Pancreas (tissue), 10 donors: ENCODE data around the gene PRDM11. TPM values are rescaled to one million over a fixed set of nuclear protein-coding genes. Genes with fewer than 3 reads are reported as not detected.

Experiments
- ATAC-seq, 4 donors: fragments of 200-7000 bp; cut with Tn5 transposase; one replicate each; pipeline versions ENCODE4 v1.8.0 to v1.9.1; 2020; ENCODE audit warnings: mild to moderate bottlenecking in 4 of 4, moderate library complexity in 4 of 4
- DNase-seq, 6 donors: peaks; one replicate each; pipeline ENCODE4 v3.0.0-alpha.2; 2020
- FAIRE-seq: peaks from 2 replicates; lab custom pipeline; 2012; peaks lifted over from hg19 to GRCh38; lab: Jason Lieb, UNC
- H3K27ac ChIP-seq, 4 donors: fragments of 200-600 bp; sonication (generic); 1 replicate in 3 of 4; 2 replicates in 1 of 4; pipeline versions ENCODE4 v1.5.0 to v1.8.0; 2020
- H3K27me3 ChIP-seq, 4 donors: fragments of 200-600 bp; one replicate each; pipeline ENCODE4 v1.8.0; 2021
- H3K36me3 ChIP-seq, 3 donors: fragments of 200-600 bp; sonication (generic) in 1 of 3; one replicate each; pipeline versions ENCODE4 v1.5.0 to v1.8.0; 2020 to 2021
- H3K4me1 ChIP-seq, 3 donors: fragments of 200-600 bp; one replicate each; pipeline ENCODE4 v1.8.0; 2021
- H3K4me3 ChIP-seq, 4 donors: fragments of 200-600 bp; sonication (generic) in 2 of 4; one replicate each; pipeline versions ENCODE4 v1.5.0 to v1.8.0; 2020 to 2021
- H3K9me3 ChIP-seq, 4 donors: fragments of 200-600 bp; one replicate each; pipeline ENCODE4 v1.8.0; 2021
- CTCF ChIP-seq, 4 donors: fragments of 200-600 bp; sonication (generic) in 3 of 4; IDR thresholded peaks; one replicate each; pipeline versions ENCODE4 v1.5.0 to v1.8.0; 2021; ENCODE audit warnings: antibody characterized with exemption in 4 of 4
- WGBS, 2 donors: extraction: QIAGEN DNeasy Blood & Tissue Kit; methylation state at CpG; one replicate each; pipeline ENCODE4 v1.1.7; 2013; 5-methylcytosine and 5-hydroxymethylcytosine counted together
- intact Hi-C, 3 donors: fragments of 100-400 bp; cut with DNase I; formaldehyde crosslinking; loops; one replicate each; pipeline versions ENCODE4 v1.11.1 to v1.14.2; 2022
- polyA plus RNA-seq, 2 donors: library from polyadenylated mRNA; stranded (reverse); fragments of 200-250 nt; gene quantifications; one replicate each; pipeline ENCODE4 v1.2.3, GENCODE V29; 2013
- total RNA-seq, 6 donors: library from RNA; stranded (reverse); fragmentation: NEBNext Ultra II Directional in 4 of 6; extraction: Animal tissue kit (Norgen Biotek cat#: 25700) in 4 of 6; gene quantifications; one replicate each; pipeline versions ENCODE4 v1.2.1 to v1.2.4, GENCODE V29; 2021 to 2023
- donor health status: healthy with polysubstance abuse.
- donor health status: DM: no; HTN: no; CAD: no; lungs with moderate emphysema.
- donor health status: DM: no; HTN: no; CAD: no.
- donor health status: control.
- donor health status: control.
- donor health status: Bipolar disorder and iron deficiency.
- donor health status: DM: yes; HTN: yes; CAD: no.
- donor health status: DM: no; HTN: no; CAD: no.
- donor health status: DM: no; HTN: no; CAD: no.
- donor health status: DM: yes; HTN: yes; CAD: no.

Gene PRDM11
- total and polyA plus RNA-seq, 8 donors = 3.0 to 8.5 (median 6.4) TPM

- no peak overlapping the region for H3K27ac ChIP-seq
- FAIRE-seq (no peak), ATAC-seq (no peak), DNase-seq (no peak)
- no peaks in the 10 kb centered on the region for H3K9me3 ChIP-seq
- no peak overlapping the region for H3K4me3 ChIP-seq
- WGBS, 2 donors = 74 to 83% methylated on average over 6 of the region's 6 CpGs
- H3K4me1 ChIP-seq = no peaks in the 10 kb centered on the region
- H3K36me3 ChIP-seq = no peaks in the 10 kb centered on the region
- intact Hi-C loops = loop anchor here in 1 of 3 donors (10.0 kb wide), 1 partner anchor 177 kb away; no protein-coding TSS in a partner anchor
- TF ChIP-seq CTCF (IDR thresholded peaks at IDR 0.05) = no peak
- H3K27me3 ChIP-seq = no peaks in the 10 kb centered on the region
These were observed 135.6 kb downstream of the PRDM11 start for GRCh38 chr11:45282081-45282480.

Other genes starting within 250 kb of the PRDM11 start
- gene TP53I11, start 195.8 kb upstream of the PRDM11 start, total RNA-seq = 10 to 100 TPM; 22.3 to 40.2 (median 30.5) TPM
- gene TP53I11, start 195.8 kb upstream of the PRDM11 start, polyA plus RNA-seq = 10 to 100 TPM; 18.8 to 29.2 TPM
- 10 to 100 TPM in 2 of 6 donors, 1 to 10 TPM in 4; 2.5 to 15.4 (median 5.8) TPM for gene SYT13, start 139.7 kb downstream of the PRDM11 start, total RNA-seq
- 10 to 100 TPM in 1 of 2 donors, 1 to 10 TPM in 1; 5.6 to 30.9 TPM for gene SYT13, start 139.7 kb downstream of the PRDM11 start, polyA plus RNA-seq